ENCODE results near the gene SKIC2.
"Not testable (repeated sequence)": the region's sequence is repeated elsewhere in the genome, so short reads cannot be mapped to it uniquely, and the experiment has no call there.

- TF ChIP-seq POLR2AphosphoS5 (IDR thresholded peaks at IDR 0.05; ENCODE audit: low read depth, low read length); EZH2 (IDR thresholded peaks at IDR 0.05); JUND (IDR thresholded peaks at IDR 0.05); CTCF (IDR thresholded peaks at IDR 0.05 in 2 of 3, conservative IDR thresholded peaks at IDR 0.05 in 1 of 3; ENCODE audit: borderline replicate concordance in 1 of 3, insufficient read depth in 1 of 3, low read depth in 2 of 3, low read length in 2 of 3); SRF (IDR thresholded peaks at IDR 0.05; ENCODE audit: low read depth); POLR2A (IDR thresholded peaks at IDR 0.05; ENCODE audit: borderline replicate concordance, extremely low read depth, insufficient read depth, insufficient read length); SP1 (IDR thresholded peaks at IDR 0.05; ENCODE audit: low read depth); ZNF274 (IDR thresholded peaks at IDR 0.05; ENCODE audit: low read depth, low read length); SIN3A (IDR thresholded peaks at IDR 0.05; ENCODE audit: low read depth); CEBPB (IDR thresholded peaks at IDR 0.05; ENCODE audit: low read depth): not testable (repeated sequence)
Observed at GRCh38 chr6:31989363-31989762, 30.4 kb downstream of the SKIC2 start.

All from HCT116 (cell line).